HG03378 (cell line): ENCODE results near the gene FMNL2.

ENCODE experiments used
- ATAC-seq: cut with Tn5 transposase; IDR thresholded peaks from one replicate; pipeline ENCODE4 v1.9.1; 2021; ENCODE audit warnings: mild to moderate bottlenecking, moderate library complexity; ENCODE audit not compliant: unreplicated experiment

Gene FMNL2

GRCh38 chr2:152602750-152603149, 267.8 kb downstream of the FMNL2 start:
- ATAC-seq = no peak

GRCh38 chr2:152603166-152603565, 268.2 kb downstream of the FMNL2 start:
- no peak for ATAC-seq

- no peak for ATAC-seq
Observed at GRCh38 chr2:152606081-152606480, 271.1 kb downstream of the FMNL2 start.

- no peak for ATAC-seq
Observed at GRCh38 chr2:152606941-152607340, 272.0 kb downstream of the FMNL2 start.

- ATAC-seq = no peak
Observed at GRCh38 chr2:152607793-152608300, 272.9 kb downstream of the FMNL2 start.

GRCh38 chr2:152609154-152609553, 274.2 kb downstream of the FMNL2 start:
- ATAC-seq = no peak

GRCh38 chr2:152609699-152610098, 274.7 kb downstream of the FMNL2 start:
- ATAC-seq = no peak

GRCh38 chr2:152611458-152612231, 276.7 kb downstream of the FMNL2 start:
- ATAC-seq = peak; percentile 92

- no peak for ATAC-seq
Observed at GRCh38 chr2:152613235-152613634, 278.3 kb downstream of the FMNL2 start.

- no peak for ATAC-seq
Observed at GRCh38 chr2:152615177-152615576, 280.2 kb downstream of the FMNL2 start.

GRCh38 chr2:152617456-152618192, 282.6 kb downstream of the FMNL2 start:
- ATAC-seq = no peak

GRCh38 chr2:152618193-152618564, 283.2 kb downstream of the FMNL2 start:
- no peak for ATAC-seq

GRCh38 chr2:152620208-152620607, 285.2 kb downstream of the FMNL2 start:
- ATAC-seq = no peak

- no peak for ATAC-seq
Observed at GRCh38 chr2:152620985-152621384, 286.0 kb downstream of the FMNL2 start.

- no peak for ATAC-seq
Observed at GRCh38 chr2:152622219-152622618, 287.2 kb downstream of the FMNL2 start.

- ATAC-seq = no peak
Observed at GRCh38 chr2:152623076-152623740, 288.2 kb downstream of the FMNL2 start.

GRCh38 chr2:152623775-152624174, 288.8 kb downstream of the FMNL2 start:
- ATAC-seq = no peak

GRCh38 chr2:152624805-152625204, 289.8 kb downstream of the FMNL2 start:
- no peak for ATAC-seq

GRCh38 chr2:152626911-152627339, 292.0 kb downstream of the FMNL2 start:
- ATAC-seq = no peak

GRCh38 chr2:152627351-152627957, 292.5 kb downstream of the FMNL2 start:
- ATAC-seq = peak; percentile 70

- ATAC-seq = no peak
Observed at GRCh38 chr2:152629202-152629601, 294.2 kb downstream of the FMNL2 start.
